GM08714 (cell line): ENCODE measurements around the gene ABCA9.
"Not testable (repeated sequence)": the region's sequence is repeated elsewhere in the genome, so short reads cannot be mapped to it uniquely, and the experiment has no call there.

ENCODE experiments used
- H3K4me3 ChIP-seq: fragments of 200-500 bp; sonication (Bioruptor generic); 2 replicates; pipeline ENCODE4 v1.5.1; 2014; ENCODE audit warnings: mild to moderate bottlenecking, low read length, inconsistent platforms
- ZNF274 ChIP-seq: IDR thresholded peaks from 2 replicates; pipeline ENCODE4 v1.6.1; 2012; ENCODE audit warnings: mild to moderate bottlenecking, low read depth, low read length

ABCA9 gene

GRCh38 chr17:69012895-69013805, 47.6 kb downstream of the ABCA9 start:
- no peak for TF ChIP-seq ZNF274
- no peak overlapping the region for H3K4me3 ChIP-seq

GRCh38 chr17:69009930-69010329, 50.8 kb downstream of the ABCA9 start:
- TF ChIP-seq ZNF274: no peak
- H3K4me3 ChIP-seq: no peak overlapping the region

- not testable (repeated sequence) for H3K4me3 ChIP-seq
These were observed 56.0 kb downstream of the ABCA9 start for GRCh38 chr17:69004759-69005158.

- H3K4me3 ChIP-seq: not testable (repeated sequence)
These were observed 61.0 kb downstream of the ABCA9 start for GRCh38 chr17:68999743-69000142.

- TF ChIP-seq ZNF274: no peak
- H3K4me3 ChIP-seq: no peak overlapping the region
These were observed 67.6 kb downstream of the ABCA9 start for GRCh38 chr17:68993112-68993511.

- no peak for TF ChIP-seq ZNF274
- no peak overlapping the region for H3K4me3 ChIP-seq
These were observed 72.8 kb downstream of the ABCA9 start for GRCh38 chr17:68987966-68988365.

- TF ChIP-seq ZNF274: no peak
- no peak overlapping the region for H3K4me3 ChIP-seq
These were observed 79.4 kb downstream of the ABCA9 start for GRCh38 chr17:68981288-68981687.

GRCh38 chr17:68973098-68973846, 87.5 kb downstream of the ABCA9 start:
- TF ChIP-seq ZNF274: no peak
- no peak overlapping the region for H3K4me3 ChIP-seq

- no peak overlapping the region for H3K4me3 ChIP-seq
- no peak for TF ChIP-seq ZNF274
These were observed 88.5 kb downstream of the ABCA9 start for GRCh38 chr17:68972119-68972704.

- no peak for TF ChIP-seq ZNF274
These were observed 91.6 kb downstream of the ABCA9 start for GRCh38 chr17:68969101-68969500.

GRCh38 chr17:68963958-68964357, 96.8 kb downstream of the ABCA9 start:
- TF ChIP-seq ZNF274: no peak
- H3K4me3 ChIP-seq: no peak overlapping the region

More at GRCh38 chr17:68969101-68969500, 91.6 kb downstream of the ABCA9 start:
- no peak overlapping the region for H3K4me3 ChIP-seq

- no peak for TF ChIP-seq ZNF274
- no peak overlapping the region for H3K4me3 ChIP-seq
These were observed 99.4 kb downstream of the ABCA9 start for GRCh38 chr17:68961214-68961882.

GRCh38 chr17:68959117-68959516, 101.6 kb downstream of the ABCA9 start:
- not testable (repeated sequence) for H3K4me3 ChIP-seq

- no peak for TF ChIP-seq ZNF274
- H3K4me3 ChIP-seq: no peak overlapping the region
These were observed 102.8 kb downstream of the ABCA9 start for GRCh38 chr17:68957944-68958343.
